ENCODE data around the gene GPC3.

- TF ChIP-seq CTCF (IDR thresholded peaks at IDR 0.05; ENCODE audit: low read length) (no peak), EZH2 (IDR thresholded peaks at IDR 0.05; ENCODE audit: borderline replicate concordance, low read length) (no peak)
Measured at GRCh38 chrX:133648594-133648993, 336.8 kb downstream of the GPC3 start.
